NK-92 (cell line): ENCODE results near the gene RPS21.

Source experiments
- DNase-seq: peaks from one replicate; lab custom pipeline; 2025; ENCODE audit not compliant: unreplicated experiment; lab: John Stamatoyannopoulos, UW

Gene RPS21

DNA sequence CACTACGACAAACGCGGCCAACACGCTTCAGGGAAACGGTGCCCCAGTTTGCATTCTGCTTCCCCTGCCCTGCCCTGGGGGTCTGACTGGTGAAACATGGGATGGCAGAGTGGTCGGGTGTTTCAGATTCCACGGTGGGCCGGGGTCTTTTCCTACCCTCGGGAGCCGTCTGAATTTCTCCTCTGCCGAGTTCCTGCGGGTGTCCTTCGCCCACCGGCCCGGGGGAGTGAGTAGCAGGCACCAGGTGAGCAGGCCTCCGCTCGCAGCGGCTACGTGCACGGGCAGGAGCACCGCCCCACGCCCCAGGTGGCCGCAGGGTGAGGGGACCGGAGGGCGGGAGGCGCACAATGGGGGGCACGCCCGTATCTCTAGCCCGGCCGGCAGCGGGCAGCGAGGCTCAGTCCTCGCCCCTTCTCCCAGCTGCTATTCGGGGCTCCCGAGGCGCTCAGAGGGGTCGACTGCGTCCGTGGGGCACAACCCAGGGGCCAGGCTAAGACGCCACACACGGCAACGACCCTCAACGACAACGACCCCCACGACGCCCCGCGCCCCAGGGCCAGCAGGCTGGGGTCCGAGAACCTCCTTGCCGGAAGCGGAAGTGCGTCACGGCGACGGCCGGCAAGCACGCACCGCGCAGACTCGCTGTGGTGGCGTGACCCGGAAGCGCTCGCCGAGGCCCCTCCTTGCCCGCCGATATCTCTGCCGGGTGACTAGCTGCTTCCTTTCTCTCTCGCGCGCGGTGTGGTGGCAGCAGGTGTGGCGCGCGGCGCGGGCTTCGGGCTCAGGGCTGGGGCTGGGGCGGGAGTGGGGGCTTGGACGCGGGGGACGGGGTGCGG lies at the start of gene RPS21:
TSS of gene RPS21 (plus strand) at position 721 of the 836 bp plus-strand sequence. CDS start 236 bp downstream, outside the sequence.
- DNase-seq = peak; percentile 51

DNA sequence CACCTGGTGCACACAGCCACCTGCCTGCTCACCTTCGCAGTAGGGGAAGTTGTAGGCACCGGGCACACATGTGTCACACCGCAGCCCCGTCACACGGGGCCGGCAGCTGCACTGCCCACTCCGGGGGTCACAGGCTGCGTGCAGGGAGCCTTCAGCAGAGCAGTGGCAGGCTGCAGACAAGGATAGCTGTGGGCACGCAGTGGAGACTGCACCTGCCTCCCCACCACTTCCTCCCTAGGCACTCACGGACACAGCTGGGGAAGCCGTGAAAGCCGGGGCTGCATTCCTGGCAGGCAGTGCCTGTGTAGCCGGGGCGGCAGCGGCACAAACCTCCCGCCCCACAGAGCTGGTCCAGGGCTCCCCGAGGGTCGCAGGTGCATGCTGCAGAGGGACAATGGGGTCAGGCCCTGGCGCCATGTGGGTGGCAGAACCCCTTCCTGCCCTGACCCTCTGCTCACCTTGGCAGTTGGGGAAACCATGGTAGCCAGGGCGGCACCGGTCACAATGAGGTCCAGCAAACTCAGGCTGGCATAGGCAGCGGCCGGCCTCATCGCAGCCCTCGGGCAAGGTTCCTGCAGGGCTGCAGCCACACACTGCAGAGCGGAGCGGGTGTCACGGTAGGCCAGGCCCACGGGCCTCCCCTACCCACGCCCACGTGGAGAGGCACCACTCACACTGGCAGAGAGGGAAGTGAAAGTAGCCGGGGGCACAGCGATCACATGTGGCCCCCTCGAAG lies 49.2 kb upstream of the RPS21 start:
- no peak for DNase-seq

GRCh38 chr20:62338294-62338620 lies 48.6 kb upstream of the RPS21 start:
- no peak for DNase-seq

GRCh38 chr20:62339647-62340062 lies 47.2 kb upstream of the RPS21 start:
- no peak for DNase-seq

GRCh38 chr20:62342910-62343309 lies 44.0 kb upstream of the RPS21 start:
- no peak for DNase-seq

GRCh38 chr20:62344092-62344491 lies 42.8 kb upstream of the RPS21 start:
- no peak for DNase-seq

GRCh38 chr20:62344782-62345181 lies 42.1 kb upstream of the RPS21 start:
- DNase-seq = no peak

DNA sequence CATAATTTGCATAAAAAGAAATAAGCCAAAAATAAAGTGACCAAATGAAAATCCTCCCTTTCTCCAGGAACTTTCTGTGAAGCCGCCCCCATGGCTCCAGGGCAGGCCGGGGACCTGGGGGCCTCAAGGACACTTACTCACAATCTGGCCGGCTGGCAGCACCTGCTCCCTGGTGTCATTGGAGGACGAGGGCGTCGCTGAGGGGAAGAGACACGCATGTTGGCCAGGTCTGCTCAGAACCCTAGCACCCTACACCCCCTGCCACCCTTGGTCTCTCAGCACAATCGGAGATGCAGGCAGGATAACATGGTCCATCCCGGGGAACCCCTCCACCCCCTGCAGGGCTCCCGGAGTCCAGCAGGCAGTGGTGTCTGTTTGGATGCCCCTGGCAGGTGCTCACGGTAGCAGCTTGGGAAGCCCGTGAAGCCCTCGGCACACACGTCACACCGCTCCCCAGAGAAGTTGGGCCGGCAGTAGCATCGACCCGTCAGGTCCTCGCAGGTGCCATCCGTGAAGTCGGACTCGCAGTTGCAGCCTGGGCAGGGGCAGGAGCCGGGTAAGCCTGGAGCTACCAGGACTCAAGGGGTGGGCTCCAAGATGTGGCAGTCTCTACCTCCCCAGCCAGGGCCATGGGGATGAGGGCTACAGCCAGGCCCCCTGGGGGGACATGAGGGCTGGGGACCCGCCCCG lies 41.1 kb upstream of the RPS21 start:
- no peak for DNase-seq

DNA sequence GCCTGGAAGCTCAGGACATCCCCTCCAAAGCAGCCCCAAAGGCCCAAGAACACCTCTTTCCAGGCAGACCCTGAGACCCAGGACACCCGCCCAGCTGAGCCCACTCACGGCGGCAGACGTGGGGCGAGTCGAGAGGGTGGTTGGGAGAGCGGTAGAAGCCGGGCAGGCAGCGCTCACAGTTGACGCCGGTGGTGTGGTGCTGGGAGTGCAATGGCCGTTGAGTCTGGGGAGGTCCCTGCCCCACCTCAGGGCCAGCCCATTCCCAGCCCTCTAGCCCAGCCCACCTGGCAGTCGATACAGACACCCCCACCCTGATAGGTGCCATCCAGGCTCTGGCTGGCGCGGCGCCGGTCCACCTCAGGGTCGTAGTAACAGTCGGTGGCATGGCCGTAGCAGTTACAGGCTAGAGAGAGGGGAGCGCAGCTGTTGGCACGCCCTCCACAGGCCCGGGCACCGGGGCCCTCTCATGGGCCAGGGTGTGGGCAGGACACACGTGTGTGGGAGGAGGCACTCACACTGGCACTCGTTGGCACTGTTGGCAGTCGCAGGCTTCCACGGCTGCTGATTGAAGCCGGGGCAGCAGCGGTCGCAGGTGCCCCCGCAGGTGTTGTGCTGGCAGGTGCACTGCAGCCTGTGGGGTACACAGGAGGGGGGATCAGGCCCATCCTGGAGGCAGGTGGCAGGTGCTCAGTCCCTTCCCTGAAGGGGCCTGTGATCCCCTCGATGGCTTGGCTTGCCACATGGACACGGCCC lies 40.3 kb upstream of the RPS21 start:
- DNase-seq = no peak

GRCh38 chr20:62347151-62347404 lies 39.8 kb upstream of the RPS21 start:
- no peak for DNase-seq

GRCh38 chr20:62347445-62347844 lies 39.5 kb upstream of the RPS21 start:
- no peak for DNase-seq

- no peak for DNase-seq
Observed at GRCh38 chr20:62348604-62349003, 38.3 kb upstream of the RPS21 start.

DNA sequence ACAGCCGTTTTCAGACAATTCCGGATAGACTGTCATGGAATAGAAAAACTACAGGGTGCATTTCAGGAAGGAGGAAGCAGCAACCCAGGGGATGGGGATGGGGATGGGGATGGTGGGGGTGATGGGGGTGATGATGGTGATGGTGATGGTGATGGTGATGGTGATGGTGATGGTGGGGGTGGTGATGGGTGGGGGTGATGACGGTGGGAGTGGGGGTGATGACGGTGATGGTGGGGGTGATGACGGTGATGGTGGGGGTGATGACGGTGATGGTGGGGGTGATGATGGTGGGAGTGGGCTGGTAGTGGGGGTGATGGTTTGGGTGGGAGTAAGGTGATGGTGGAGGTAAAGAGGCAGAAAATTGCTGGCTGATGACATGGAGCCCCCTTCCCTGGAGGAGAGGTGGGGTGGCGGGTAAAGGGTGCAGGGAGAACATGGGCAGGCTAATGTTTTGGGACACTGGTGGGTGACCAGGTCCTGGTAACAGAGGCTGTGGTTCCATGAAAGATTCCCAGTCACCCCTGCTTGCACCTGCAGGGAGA lies 37.3 kb upstream of the RPS21 start:
- no peak for DNase-seq

DNA sequence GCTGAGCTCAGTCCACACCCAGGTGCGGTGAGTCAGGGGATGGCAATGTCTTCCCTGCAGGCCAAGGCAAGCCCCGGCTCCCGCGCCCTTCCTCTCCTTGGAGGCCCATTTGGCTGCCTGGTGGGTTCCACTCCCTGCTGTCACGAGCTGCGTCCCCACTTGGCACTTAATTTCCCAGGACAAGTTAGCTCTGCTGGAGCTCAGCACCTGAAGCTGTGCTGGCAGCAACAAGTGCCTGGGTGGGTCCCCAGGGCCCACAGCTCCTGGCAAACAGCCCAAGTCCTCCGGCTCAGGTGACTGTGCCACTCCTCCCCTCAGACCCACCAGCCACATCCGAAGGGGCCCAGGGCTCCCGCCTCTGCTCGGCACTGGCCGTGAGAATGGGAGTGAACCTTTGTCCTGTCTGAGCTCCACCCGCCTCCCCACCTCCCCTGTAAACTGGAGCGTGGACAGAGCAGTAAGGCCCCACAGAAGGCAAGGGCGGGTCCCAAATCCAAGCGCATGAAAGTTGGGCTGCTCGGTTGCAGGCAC lies 36.7 kb upstream of the RPS21 start:
- DNase-seq = no peak

- DNase-seq = no peak
Observed at GRCh38 chr20:62350629-62351422, 36.1 kb upstream of the RPS21 start.

DNA sequence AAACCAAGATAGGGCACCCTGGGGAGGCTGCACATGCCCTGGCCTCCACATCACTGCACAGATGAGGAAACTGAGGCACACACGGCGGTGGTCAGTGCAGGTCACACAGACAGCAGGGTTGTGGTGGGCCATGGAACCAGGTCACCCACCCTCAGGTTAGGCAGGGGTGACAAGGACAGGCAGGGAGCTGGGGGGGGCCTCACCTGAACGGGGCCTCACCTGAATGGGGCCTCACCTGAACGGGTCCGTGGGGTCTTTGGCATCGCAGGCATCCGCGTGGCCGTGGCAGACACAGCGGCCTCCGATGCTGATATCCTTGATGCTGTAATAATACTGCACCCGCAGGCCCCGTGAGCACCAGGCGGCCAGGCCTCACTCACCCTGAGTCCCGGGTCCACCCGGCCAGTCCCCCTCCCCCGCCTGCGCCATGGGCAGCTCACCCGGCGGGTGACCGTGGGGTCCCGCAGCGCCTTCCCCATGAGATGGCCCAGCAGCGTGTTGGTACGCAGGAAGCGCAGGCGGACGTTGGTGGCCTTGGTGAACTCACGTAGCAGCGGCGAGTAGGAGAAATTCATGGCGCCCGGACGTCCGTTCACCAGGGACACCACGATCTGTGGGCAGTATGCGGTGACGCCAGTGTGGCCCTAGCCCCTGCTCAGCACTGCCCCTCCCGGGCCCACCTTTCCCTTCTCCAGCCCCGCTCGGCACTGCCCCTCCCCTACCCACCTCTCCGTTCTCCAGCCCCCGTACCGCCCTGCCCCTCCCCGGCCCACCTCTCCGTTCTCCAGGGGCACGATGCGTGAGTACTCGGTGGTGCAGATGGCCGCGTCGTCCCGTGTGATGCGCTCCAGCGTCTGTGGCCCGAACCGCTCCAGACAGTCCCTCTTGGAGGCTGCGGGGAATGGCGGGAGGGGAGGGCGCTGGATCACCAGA lies 35.2 kb upstream of the RPS21 start:
- DNase-seq = no peak

GRCh38 chr20:62352402-62353288 lies 34.3 kb upstream of the RPS21 start:
- no peak for DNase-seq
